Upper lobe of left lung (tissue), 4 donors: ENCODE data around the gene ANKRD13C.

Experiments used
- CTCF ChIP-seq, 6 experiments: fragments of 450-650 bp in 4 of 6; fragments of 200-600 bp in 2 of 6; sonication (generic) in 2 of 6; IDR thresholded peaks; one replicate each; pipeline ENCODE4 v1.5.1; 2016 to 2019; ENCODE audit warnings: antibody characterized with exemption in 6 of 6
- POLR2A ChIP-seq, 4 donors: fragments of 450-650 bp; IDR thresholded peaks; one replicate each; pipeline ENCODE4 v1.5.1; 2016 to 2017; ENCODE audit warnings: antibody characterized with exemption in 4 of 4, mild to moderate bottlenecking in 2 of 4
- POLR2AphosphoS5 ChIP-seq, 2 donors: sonication (generic); formaldehyde crosslinking; IDR thresholded peaks; one replicate each; pipeline ENCODE4 v1.5.1; 2017; ENCODE audit warnings: antibody characterized with exemption in 2 of 2

DNA sequence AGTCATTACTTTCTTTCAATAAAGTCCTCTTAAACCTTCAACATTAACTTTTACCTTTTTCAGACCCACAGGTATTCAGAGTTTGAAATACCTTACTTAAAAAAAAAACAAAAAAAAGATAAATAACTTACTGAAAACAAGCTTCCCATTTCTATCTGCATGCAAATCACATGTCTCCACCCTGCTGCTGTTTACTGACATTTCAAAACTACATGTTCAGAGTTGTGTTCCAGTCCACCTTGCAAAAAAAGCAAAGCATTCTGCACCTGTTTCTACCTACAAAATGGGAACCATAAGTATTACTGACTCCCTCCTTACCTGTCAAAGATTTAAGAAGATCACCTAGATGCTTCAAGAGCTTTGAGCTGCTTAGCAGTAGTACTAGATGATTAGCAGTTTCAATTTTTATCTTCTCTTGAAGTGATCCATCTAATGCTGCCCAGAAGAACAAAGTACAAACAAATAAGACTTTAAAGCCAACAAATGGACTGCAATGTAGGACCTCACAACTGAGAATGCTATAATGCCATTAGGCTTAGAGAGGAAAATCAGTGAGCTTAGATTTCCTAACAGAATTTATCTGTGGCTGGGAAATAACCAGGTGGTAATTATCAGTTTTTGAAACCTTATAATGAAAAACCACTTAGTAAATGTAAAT, 61.2 kb downstream of the ANKRD13C start:
- TF ChIP-seq POLR2AphosphoS5 (IDR thresholded peaks at IDR 0.05) (no peak), CTCF (IDR thresholded peaks at IDR 0.05) (no peak), POLR2A (IDR thresholded peaks at IDR 0.05) (no peak)
